GM21515 (cell line): Measurements from ENCODE around the gene CWF19L2.

ENCODE experiments used
- ATAC-seq: cut with Tn5 transposase; IDR thresholded peaks from one replicate; pipeline ENCODE4 v1.9.1; 2021; ENCODE audit not compliant: unreplicated experiment

Gene CWF19L2

DNA sequence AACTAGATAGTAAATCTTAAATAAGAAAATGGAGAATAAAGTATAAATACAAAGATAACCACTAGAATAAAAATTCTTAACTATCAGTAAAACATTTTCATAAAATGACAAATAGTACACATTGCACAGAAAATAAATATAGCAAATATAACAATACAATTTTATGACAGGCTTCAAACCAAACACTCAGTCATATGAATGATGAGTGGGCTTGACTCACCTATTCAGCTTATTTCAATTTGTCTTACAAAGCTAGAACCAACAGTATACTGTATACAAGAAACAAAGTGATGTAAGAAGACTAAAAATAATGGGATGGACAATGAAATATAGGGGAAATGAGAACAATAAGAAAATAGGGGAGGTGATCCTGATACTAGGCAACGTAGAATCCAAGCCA lies 141.2 kb downstream of the CWF19L2 start:
- no peak for ATAC-seq

DNA sequence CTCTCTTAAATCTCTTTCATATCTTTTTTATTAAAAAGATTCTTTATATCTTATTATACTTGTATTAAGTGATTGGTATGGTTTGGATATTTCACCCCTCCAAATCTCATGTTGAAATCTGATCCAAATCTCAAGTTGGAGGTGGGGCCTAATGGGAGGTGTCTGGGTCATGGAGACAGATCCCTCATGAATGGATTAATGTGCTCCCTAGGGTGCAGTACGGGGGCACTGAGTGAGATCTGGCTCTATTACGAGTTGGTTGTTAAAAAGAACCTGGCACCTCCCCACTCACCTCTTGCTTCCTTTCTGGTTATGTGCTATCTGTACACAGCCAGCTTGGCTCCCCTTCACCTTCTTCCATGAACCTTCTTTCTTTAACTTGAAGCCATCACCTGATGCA lies 149.6 kb downstream of the CWF19L2 start:
- ATAC-seq = no peak

DNA sequence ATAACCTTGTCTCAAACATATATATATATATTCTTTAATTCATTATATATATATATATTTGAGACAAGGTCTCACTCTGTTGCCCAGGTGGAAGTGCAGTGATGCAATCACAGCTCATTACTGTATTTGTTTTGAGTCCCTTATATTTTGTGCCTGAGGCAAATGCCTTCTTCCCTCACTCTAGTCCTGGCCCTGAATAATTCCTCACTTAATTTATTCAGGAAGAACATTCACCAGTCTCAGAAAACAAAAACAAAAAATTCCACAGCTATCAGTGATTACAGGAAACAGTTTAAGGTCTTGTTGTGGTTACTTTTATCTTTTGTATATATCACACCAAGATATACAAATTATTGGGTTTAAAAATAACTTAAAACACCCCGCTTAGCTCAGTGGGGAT lies 155.7 kb downstream of the CWF19L2 start:
- ATAC-seq = no peak

DNA sequence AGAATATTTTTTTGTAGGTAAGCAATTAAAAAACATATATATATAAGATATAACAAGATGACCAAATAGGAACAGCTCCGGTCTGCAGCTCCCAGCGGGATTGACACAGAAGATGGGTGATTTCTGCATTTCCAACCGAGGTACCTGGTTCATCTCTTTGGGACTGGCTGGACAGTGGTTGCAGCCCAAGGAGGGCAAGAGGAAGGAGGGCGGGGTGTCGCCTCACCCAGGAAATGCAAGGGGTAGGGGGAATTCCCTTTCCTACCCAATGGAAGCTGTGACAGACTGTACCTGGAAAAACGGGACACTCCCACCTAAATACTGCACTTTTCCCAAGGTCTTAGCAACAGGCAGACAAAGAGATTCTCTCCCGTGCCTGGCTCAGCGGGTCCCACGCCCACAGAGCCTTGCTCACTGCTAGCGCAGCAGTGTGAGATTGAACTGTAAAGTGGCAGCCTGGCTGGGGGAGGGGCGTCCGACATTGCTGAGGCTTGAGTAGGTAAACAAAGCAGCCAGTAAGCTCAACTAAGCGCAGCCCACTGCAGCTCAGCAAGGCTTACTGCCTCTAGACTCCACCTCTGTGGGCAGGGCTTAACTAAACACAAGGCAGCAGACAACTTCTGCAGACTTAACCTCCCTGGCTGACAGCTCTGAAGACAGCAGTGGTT lies 163.8 kb downstream of the CWF19L2 start:
- ATAC-seq = no peak

GRCh38 chr11:107282195-107282594 lies 175.4 kb downstream of the CWF19L2 start:
- ATAC-seq = no peak
